HG02678 (cell line): Measurements from ENCODE around the gene PHLPP2.
"Not testable (repeated sequence)": the region's sequence is repeated elsewhere in the genome, so short reads cannot be mapped to it uniquely, and the experiment has no call there.

Experiments
- ATAC-seq: cut with Tn5 transposase; IDR thresholded peaks from one replicate; pipeline ENCODE4 v1.9.1; 2021; ENCODE audit warnings: mild to moderate bottlenecking, moderate library complexity; ENCODE audit not compliant: unreplicated experiment

Gene PHLPP2

DNA sequence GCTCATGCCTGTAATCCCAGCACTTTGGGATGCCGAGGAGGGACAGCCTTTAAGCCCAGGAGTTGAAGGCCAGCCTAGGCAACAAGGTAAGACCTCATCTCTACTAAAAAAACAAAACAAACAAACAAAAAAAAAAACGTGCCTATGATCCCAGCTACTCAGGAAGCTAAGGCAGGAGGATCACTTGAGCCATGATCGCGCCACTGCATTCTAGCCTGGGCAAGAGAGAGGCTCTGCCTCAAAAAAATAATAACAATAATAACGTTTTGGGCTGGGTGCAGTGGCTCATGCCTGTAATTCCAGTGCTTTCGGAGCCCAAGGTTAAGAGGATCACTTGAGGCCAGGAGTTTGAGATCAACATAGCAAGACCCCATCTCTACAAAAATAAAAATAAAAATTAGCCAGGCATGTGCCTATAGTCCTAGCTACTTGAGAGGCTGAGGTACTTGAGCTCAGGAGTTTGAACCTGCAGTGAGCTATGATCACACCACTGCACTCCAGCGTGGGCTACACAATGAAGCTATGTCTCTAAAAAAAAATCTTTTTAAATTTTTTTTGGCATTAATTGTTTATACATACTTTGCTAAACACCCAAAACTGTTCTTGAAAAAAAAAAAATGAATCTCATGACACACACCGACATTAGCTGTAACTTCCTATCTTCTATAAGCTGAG is 3.3 kb downstream of the PHLPP2 start:
- no peak for ATAC-seq

GRCh38 chr16:71712501-71712900 is 12.0 kb downstream of the PHLPP2 start:
- no peak for ATAC-seq

DNA sequence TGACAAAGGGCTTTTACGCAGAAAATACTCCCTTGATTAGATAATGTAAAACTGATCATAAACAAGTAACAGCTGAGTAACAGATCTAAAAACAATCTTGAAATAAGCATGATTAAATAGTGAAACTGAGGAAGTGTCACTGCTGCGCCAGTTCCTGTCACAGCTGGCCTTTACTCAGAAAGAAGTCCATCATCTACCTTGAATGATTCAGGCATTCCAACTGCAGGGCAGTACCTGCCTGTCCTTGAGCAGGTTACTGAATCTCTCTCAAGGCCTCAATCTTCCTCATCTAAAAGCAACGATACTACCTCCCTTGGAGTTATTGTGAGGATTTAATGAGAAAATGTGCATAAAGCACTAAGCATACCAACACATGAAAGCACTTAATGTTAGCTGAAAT is 12.7 kb downstream of the PHLPP2 start:
- no peak for ATAC-seq

- ATAC-seq, result no peak
Measured at GRCh38 chr16:71709229-71709781, 15.2 kb downstream of the PHLPP2 start.

DNA sequence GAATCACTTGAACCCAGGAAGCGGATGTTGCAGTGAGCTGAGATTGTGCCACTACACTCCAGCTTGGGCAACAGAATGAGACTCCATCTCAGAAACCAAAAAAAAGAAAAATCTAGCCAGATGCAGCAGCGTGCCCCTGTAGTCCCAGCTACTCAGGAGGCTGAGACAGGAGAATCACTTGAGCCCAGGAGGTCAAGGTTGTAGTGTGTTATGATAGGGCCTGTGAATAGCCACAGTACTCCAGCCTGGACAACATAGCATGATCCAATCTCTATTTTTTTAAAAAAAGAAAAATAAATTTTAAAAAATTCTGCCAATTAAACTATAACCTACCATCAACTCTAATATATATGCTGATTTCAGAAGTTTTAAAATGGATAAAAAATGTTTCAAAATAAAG is 15.8 kb downstream of the PHLPP2 start:
- ATAC-seq, result no peak

- no peak for ATAC-seq
Measured at GRCh38 chr16:71707199-71707598, 17.3 kb downstream of the PHLPP2 start.

DNA sequence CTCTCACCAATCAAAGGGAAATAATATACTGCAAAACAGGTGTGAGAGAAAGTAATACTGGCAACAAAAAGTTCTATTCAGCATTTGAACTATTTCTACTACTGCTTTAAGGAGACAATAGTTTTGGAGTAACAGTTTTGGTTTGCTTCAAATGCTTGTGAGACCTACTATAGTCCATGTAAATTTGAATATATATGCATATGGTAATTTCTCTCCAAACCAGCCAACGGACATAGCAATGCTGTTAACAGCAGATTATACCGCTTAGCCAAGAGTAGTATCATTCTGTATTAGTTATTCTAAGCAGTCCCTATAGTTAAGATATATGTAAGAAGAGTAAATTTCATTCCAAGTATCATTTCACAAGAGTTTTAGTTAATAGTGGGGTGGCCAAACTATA is 18.5 kb downstream of the PHLPP2 start:
- ATAC-seq, result no peak

DNA sequence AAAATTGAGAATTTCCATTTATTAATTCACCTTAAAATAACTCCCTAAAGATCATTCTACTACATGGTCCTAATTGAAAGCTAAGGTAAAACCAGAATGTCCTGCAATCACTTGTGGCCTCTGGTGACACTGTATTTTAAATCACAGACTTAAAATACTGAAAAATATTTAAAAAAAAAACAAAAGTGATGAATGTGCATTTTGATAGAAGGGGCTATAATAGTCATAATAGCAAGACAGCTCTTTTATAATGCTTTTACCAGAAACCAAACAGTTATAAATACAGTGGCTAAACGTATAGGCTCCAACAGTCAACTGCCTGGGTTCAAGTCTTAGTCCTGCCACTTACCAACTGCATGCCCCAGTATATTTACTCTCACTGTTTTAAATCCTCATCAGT is 21.2 kb downstream of the PHLPP2 start:
- no peak for ATAC-seq

- ATAC-seq, result no peak
Measured at GRCh38 chr16:71700831-71701230, 23.7 kb downstream of the PHLPP2 start.

DNA sequence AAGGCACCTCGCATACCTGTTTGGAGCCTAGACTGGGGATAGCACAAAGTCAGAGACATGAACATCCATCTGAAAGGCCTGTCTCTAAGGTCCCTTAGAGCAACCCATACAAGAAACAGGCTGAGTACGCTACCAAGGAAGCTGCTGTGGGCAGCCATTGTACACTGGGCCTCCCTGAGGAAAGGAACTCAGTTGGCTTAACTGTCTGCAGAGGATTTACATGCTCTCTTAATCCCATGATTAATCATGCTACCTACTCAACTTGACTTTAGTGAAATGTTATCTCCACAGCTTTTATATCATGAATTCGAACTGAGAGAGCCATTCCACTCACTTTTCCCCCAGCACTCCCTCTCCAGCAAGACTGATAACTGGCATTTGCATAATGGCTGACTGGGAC is 26.0 kb downstream of the PHLPP2 start:
- ATAC-seq, result no peak

GRCh38 chr16:71693164-71693563 is 31.3 kb downstream of the PHLPP2 start:
- ATAC-seq, result no peak

GRCh38 chr16:71689901-71690300 is 34.6 kb downstream of the PHLPP2 start:
- ATAC-seq, result no peak

- no peak for ATAC-seq
Measured at GRCh38 chr16:71687861-71688260, 36.6 kb downstream of the PHLPP2 start.

DNA sequence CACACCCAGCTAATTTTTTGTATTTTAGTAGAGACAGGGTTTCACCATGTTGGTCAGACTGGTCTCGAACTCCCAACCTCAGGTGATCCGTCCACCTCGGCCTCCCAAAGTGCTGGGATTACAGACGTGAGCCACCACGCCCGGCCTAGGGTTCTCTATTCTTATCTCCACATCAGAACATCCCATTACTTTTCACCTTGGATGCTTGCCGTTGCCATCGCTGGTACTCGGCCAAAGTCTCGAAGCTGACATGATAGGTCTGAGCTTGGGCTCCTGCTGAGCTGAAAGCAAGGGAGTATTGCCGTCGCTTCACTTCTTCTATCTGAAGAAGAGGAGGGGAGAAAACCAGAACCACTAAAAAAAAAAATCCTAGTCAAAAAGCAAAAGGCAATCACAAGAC is 40.2 kb downstream of the PHLPP2 start:
- ATAC-seq, result not testable (repeated sequence)

DNA sequence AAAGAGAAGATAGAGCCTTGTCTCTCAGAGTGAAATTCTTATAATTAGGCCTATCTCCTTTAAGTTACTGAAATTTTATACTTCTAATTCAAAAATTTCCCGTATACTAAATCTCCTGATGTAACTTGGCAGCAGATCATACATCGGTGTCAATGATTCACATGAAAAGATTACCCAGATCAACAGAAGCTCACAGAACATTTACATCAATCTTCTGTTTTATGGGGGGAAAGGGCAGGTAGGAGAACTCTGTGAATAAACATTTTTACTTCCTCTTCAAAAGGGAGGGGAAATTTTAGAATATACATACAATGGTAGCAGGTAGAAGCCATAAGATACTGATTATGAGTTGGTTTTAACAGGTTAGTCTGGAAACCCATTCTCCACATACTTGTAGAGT is 43.1 kb downstream of the PHLPP2 start:
- ATAC-seq, result no peak

- ATAC-seq, result no peak
Measured at GRCh38 chr16:71676236-71676635, 48.3 kb downstream of the PHLPP2 start.

- no peak for ATAC-seq
Measured at GRCh38 chr16:71675380-71675779, 49.1 kb downstream of the PHLPP2 start.

DNA sequence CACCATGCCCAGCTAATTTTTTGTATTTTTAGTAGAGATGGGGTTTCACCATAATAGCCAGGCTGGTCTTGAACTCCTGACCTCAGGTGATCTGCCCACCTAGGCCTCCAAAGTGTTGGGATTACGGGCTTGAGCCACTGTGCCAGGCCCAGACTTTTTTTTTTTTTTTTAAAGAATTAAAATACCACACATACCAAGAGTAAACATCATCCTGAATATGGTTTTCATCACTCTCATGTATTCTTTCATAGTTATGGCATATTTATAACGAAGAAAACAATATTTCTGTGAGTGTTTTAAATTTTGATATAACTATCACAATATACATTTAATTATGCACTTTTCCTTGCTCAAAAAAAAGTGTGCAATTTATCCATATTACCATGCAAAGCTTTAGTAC is 50.3 kb downstream of the PHLPP2 start:
- no peak for ATAC-seq

GRCh38 chr16:71673582-71673973 is 50.9 kb downstream of the PHLPP2 start:
- ATAC-seq, result no peak

GRCh38 chr16:71672803-71673581 is 51.5 kb downstream of the PHLPP2 start:
- ATAC-seq, result no peak

GRCh38 chr16:71672125-71672524 is 52.4 kb downstream of the PHLPP2 start:
- ATAC-seq, result no peak

GRCh38 chr16:71671165-71671564 is 53.3 kb downstream of the PHLPP2 start:
- ATAC-seq, result no peak
